Activated CD4-positive, alpha-beta T cell treated with anti-CD3 and anti-CD28 coated beads, Interleukin-2, amount 50 U/mL, for 16 hours (primary cell): ENCODE results near the gene RAPGEF4.

Experiments used
- DNase-seq: peaks from one replicate; pipeline ENCODE4 v3.0.0-alpha.2; 2020

Gene RAPGEF4

DNA sequence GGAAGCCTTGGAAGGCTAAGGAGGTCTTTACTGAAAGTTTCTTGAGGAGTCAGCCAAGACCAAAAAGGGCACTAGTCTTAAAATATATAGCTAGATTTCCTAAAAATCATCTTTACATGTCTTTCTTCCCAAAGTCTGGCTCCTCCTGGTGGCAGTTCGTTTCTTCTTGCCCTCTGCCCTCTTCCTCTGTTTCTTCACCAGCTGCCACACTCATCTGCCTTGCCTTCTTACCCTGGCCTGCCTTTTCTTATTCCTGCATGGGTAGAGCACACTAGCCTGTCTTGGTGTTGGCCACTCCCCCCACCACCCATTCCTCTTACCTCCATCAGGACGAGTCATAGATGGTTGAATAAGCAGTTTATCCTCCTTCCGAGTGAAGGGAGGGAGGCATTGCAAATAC is 129.8 kb downstream of the RAPGEF4 start:
- DNase-seq = no peak

DNA sequence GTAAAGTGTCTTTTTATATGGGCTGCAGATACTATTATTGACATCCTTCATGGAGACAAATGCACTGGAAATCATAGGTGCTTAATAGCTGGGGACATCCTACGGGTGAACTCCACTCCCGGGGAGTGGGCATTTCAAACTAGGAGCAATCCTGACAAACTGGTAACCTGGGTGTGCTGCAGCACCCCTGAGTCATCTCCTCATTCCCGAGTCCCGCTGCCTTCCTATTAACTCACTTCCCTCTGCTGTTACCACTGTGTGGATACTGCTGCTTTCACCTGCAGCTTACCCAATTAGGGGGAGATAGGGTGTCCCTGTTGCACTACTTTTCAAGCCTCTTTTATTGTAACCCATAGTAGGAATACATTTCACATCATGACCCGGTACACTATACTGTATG is 134.2 kb downstream of the RAPGEF4 start:
- no peak for DNase-seq

DNA sequence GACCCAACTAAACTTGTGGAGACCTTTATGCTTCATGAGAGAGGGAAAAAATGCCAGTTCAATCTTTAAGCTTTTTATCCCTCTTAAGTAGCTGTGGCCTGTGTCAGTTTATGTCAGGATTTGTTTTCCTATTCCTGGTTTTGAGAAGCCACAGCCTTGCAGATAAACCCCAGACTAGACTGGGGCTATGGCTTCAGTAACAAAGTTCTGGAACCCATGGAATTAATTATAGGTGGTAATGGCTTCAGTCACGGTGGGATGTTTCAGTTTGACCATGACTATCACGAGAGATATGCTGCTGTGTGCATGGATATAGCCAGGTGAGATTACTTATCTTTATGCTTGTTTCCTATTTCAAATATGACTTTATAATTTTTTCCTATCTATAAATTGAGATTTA is 134.8 kb downstream of the RAPGEF4 start:
- DNase-seq = no peak

DNA sequence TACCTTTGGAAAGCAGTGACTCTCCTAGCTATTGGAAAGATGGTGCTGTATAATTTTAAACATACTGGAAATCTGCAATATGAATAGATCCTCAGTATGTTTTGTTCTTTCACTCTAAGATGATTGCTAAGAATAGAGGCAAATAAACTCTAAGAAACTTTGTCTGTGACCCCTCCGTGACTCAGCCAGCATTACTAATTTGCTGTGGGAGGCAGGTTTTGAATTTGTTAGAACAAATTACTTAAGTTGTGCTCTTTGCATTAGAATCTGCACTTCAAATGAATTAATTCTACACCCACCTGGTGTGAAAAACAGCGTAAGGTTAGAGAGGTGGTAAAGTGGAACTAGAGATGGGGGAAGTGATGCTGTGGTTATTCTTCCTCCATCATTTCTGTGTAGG is 142.2 kb downstream of the RAPGEF4 start:
- DNase-seq = no peak

DNA sequence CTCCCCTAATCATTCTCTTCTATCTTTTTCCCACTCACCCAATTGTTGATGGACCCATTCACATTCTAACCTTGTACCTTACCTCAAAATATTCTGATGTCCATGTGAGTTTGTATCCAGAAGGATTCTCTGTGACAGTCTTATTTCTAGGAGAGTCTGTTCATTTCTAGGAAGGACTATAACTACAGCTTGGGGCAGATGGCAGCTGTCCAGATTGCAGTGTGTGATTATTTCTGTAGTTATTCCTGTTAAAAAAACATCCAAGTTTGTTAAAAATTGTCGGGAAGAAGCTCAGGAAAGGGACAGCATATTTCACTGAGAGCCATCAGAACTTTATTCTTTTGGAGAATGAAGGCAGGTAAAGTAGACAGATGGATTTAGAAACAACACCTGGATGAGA is 142.6 kb downstream of the RAPGEF4 start:
- no peak for DNase-seq

DNA sequence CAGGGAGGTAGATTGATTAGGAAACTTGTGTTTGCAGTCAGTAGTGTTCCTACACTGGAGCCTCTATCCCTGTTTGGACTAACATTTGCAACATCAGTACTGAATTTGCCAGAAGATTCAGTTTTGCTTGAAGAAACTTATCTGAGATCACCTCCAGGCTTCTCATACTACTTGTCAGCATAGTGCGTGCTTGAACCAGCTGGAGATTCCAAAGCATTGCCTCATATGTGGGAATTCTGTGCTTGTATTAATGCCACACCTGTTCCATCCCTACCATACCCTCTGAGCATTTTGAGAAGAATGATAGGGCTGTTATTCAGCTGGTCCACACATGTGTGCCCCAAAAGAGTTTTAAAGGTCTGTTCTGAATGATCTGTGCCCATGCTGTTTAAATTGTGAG is 148.7 kb downstream of the RAPGEF4 start:
- DNase-seq = no peak

DNA sequence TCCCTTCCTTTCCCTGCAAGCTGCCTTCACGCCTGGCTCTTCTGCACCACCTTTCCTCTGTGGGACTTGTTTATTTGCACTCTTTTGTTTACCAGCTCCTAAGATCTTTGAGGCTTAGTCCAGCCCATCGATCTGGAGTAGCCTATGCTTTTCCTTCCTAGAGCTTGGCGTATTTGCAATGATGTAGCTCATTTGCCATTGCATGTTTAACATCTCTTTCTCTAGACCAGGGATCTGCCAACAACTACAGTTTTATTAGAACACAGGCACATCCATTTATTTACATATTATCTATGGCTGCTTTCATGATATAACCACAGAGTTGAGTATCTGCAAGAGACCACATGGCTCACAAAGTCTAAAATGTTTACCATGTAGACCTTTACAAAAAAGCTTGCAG is 150.4 kb downstream of the RAPGEF4 start:
- DNase-seq = no peak

DNA sequence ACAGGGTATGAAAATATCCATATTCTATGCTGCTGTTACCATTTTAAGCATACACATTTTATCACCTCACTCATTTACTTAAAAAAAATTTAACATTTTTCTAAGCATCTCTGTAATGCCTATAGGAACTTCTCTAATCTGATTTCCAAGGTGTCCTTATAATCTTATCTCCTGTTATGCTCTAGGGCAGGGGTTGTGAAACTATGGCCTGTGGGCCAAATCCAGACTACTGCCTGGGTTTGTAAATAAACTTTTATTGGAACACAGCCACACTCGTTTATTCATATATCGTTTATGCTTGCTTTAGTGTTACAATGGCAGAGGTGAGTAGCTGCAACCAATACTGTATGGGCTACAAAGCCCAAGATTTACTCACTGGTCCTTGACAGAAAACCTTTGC is 151.6 kb downstream of the RAPGEF4 start:
- no peak for DNase-seq

DNA sequence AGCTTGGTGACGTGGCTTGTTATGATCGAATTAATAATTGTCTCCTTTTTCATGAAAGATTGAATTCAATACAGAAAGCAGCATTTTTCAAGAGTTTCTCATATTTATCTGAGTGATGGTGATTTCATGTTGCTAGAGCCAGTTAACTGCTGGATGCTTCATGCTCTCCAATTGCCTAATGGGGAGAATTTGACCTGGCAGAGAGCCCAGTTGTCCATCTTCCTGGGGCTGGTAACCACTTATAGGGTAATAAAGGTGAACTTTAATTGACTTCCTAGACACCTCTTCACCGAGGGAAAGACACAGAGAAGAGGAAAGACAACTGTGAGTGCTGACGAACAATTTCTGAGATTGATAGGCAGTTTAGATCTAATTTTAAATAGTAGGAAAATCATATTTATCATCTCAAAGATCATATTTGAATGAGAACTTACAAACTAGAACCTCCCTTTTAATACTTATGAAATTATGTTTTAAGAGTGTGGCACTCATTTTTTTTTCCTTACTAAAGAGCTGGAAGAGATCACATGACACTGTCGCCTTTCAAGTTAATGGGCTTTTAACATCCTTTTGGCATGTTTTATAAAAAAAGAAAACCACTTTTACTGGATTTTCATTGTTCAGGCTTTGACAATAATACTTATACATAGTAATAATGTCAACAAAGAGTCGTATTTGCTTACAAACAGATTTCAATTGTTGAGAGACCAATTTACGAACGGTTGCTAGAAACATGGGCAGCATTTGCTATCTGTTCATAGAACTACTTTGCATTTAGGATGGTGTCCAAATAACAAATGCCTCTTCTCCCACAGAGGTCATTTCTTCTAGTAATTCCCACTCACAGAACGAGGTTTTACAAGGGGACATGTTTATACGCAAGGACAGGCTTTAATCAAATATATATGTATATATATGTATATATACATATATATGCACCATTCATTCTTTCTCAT is 153.3 kb downstream of the RAPGEF4 start:
- no peak for DNase-seq

DNA sequence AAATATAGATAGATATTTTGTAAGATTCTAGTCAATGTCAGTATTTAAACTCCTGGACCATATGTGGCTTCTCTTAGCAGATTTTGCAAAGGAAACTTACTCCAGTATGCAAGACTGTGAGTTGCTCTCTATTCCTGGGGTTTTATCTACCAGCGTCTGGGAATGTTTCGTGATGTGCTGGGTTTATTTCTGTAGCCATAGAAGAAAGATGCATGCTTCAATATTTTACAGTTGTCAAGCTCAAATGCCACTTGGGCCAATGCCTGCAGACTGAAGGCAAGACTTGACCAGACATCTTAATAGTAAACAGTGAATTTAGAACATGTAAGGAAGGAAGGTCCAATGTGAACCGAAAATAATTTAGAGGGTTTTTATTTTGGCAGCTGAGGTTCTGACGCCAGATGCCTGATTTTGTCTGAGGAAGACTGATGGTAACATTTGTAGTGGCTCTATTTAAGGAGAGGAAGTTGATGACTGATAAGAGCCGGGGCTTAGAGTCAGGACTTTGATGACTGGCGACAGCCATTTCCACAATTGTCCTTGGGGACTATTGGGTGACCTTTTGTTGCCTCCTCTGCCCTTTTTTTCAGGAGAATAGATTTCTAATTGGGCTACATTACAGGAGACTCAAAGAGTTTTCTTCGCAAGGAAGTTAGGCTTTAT is 154.3 kb downstream of the RAPGEF4 start:
- DNase-seq = no peak

DNA sequence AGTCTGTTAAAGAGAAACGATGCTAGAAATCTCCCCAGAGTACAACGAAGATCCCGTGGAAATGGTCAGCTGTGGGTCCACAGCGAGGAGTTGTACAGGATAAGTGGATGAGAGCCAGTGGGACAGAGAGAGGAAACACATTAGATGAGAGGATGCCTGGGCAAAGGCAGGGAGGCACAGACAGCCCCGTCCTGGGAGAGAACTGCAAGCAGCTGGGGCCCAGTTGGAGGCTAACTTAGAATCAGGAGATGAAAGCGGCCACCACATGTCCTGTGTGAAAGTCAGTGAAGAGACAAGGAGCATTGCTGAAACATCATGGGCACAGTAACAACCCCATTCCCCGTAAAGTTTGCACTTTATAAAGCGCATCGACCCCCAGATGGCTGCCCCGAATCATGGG is 157.5 kb downstream of the RAPGEF4 start:
- DNase-seq = no peak

DNA sequence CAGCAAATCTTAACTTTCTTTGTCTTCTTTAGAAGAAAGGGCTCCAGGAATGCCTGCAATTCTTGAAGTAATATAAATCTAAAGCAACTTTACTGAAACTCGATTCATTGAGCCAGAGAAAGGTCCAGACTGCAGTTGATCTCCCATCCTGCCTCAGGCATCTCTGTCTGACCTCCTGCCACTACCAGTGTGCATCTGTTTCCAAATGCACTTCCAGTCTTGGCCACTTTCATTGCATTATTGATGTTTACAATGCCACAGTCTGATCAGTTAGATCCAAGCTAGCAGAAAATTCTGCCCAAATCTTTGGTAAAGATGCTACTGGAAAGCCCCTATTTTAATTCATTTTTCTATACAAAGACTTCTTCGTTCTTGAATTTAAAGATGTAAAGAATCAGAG is 158.0 kb downstream of the RAPGEF4 start:
- no peak for DNase-seq

DNA sequence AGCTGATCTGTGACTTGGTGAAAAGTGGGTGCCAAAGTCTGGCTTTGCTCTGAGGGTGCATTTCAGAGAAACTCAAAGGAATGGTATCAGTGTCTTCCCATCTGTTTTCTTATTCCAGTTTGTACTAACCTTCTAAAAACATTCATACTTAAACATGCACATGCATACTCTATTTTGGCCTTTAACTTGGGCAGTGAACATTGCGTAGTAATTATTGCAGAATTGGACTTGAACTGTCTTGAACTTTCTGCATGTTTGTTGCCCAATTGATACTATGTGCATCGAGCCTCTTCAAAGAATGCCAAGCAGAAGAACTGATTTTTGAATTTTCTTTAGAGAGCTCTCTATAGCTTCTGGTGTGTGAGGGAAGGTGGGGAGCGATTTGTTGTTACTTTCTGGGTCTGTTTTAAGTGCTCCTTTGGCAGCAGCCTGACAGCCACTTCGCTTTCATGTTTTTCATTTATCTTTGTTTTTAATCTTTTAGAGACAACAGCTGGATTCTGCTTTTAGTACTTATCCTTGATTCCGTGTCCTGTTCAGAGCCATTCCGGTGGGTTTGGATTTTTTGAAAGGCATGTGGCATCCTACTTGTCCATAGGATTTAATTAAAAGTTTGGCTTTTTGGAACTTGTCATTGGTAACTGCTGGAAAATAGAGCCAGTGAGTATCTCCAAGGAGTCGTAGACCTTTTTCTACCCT is 159.2 kb downstream of the RAPGEF4 start:
- no peak for DNase-seq

DNA sequence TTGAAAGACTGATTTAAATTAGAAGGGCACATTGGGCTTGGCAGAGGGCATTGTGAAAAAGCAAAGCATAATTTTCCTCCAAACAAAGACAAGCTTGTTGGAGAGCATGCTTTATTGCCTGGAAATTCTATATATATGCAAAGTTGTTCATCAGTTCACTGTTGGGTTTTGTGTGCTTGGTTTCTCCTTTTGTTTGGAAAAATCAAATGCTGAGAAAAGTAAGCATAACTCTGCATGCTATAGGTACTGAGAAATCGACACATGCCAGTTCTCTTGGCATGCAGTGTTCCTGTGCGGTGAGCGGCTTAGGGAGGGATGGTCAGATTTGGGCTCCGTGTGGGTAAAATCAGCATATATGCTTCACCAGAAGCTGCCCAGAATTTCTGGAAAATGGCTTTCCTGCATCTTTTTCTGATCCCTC is 161.0 kb downstream of the RAPGEF4 start:
- no peak for DNase-seq

DNA sequence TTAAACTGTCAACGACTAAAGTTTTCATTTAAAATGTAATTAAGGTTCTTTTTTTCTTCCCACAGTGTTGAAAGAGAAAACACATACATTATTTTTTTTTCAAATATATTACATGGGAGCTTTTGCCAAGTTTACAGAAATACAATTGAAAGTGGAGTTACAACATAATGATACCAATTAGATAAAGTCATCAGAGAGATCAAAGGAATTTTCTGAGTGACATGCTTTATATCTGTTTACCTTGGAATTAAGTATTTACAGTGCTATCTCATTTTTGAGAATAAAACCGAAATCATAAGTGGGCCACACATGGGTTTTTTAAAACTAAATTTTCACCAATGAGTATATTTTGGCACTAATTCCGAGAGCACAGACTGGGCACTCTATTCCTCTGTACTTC is 165.2 kb downstream of the RAPGEF4 start:
- no peak for DNase-seq

DNA sequence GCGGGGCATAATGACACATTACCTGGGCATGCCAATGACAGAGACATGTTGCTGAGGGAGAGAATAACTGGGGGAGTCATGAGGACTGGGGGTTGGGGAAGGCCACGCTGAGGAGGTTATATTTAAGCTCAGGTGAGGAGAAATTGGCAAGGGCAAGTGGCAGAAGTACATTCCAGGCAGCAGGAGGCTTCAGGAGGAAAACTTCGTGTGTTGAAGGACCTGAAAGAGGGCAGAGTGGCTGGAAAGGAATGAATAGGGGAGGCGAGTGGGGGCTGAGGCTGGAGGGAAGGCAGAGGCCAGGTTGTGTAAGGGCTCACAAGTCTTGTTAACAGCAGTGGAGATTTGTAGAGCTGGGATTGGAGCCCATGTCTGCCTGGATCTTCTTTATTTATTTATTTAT is 166.3 kb downstream of the RAPGEF4 start:
- no peak for DNase-seq

DNA sequence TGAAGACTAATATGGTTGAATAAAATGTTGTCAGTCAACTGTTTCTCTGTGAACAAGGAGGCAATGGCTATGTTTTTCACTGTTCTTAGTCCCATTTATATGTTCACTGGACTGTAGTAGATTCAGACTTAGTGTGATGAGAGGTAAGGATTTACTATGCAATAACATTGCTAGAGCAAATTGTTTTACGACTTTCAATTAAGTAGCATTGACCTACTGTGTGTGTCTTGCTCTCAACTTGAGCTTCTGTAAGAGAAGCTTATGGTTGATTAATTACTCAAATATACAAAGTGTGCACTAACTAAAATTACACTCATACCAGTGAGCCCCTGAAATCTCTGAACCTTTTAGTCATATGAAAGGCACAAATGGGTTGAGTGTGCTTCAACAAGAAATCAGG is 168.6 kb downstream of the RAPGEF4 start:
- no peak for DNase-seq

DNA sequence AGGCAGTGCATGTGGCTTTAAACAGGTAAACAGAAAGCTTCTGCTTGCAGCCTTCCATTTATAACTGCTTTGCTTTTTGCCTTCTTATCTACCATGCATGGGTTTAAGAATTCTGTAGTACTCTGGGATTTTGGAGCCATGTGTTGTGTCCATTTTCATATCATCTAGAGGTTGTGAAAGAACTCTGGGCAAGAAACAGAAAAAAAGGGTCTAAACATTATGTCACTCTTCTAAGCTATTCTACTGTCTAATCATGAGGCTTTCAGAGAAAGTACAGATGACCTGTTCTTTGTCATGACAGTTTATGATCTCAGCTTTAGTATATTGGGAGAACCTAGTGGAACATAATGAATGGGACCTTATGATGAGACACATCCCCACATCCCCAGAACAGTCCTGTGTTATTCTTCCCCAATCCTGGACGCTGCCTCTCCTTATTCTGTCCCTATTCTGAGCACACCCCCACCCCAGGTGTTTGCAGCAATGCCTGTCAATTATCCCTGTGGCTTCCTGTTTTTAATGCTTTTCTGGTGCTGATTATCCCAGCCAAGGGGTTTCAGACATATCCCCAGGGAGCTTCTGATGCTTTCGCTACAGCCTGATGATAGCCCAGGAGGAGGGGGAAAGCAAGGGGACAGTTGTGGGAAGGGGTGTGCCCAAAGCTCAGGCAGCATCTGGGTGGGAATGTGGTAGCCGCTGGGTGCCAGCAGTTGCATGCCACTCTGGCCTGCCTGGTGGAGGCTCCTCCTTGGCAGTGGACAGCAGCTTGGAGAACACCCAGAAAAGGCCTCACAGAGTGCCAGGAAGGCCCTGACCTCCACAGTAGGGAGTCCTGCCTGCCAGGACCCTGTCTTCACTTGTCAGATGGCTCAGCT is 170.5 kb downstream of the RAPGEF4 start:
- DNase-seq = no peak

DNA sequence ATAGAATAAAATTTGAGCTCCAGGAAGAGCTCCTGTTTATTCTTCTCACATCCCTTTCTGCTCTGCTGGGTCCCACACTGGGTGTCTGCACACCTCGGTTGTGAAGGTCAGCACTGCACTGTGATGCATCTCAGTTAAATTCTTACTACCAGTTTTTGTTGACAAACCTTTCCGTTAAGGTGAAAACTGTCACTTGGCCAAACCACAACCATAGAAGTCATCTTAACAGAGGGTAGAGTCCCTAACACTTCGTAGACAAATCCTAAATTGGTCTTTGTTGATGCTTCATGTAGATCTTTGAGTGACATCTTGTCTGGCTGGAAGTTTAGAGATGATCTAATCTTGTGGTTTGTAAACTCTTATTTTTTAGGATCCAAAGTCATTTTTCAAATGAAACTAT is 172.6 kb downstream of the RAPGEF4 start:
- no peak for DNase-seq

DNA sequence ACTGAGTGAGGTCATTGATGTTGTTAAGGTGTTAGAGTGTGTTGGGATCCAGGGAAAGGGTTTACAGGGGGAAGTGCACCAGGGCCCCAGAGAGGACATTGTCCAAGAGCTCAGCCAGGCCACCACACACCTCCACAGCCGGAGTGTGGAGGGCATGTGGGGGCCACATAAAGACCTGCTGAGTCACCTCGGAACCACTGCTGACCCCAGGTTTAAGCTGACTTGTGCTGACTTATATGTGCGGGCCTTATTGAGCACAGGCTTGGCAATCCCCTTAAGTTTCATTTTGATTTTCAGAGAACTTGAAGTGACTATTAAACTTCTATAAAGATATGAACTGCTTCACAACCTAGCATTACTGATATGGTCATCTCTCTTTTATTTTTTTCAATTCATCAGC is 173.8 kb downstream of the RAPGEF4 start:
- DNase-seq = no peak

DNA sequence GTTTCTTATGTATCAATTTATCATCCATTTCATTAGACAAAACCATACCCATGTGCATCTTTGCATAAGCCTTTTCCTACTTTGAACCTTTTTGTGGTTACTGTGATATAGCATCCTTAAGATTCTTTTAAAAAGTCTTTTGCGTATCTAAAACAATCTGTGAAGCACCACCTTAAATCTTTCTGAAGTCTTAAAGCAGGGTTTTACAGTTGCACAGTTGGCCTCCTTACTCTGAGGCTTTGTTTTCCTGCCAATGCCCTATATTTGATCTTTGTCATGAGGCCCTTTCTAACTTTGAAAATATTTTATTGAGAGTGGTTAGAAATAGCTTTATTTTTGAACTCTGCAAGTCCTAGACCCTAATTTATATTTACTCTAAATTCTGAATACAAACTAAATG is 176.6 kb downstream of the RAPGEF4 start:
- DNase-seq = no peak

DNA sequence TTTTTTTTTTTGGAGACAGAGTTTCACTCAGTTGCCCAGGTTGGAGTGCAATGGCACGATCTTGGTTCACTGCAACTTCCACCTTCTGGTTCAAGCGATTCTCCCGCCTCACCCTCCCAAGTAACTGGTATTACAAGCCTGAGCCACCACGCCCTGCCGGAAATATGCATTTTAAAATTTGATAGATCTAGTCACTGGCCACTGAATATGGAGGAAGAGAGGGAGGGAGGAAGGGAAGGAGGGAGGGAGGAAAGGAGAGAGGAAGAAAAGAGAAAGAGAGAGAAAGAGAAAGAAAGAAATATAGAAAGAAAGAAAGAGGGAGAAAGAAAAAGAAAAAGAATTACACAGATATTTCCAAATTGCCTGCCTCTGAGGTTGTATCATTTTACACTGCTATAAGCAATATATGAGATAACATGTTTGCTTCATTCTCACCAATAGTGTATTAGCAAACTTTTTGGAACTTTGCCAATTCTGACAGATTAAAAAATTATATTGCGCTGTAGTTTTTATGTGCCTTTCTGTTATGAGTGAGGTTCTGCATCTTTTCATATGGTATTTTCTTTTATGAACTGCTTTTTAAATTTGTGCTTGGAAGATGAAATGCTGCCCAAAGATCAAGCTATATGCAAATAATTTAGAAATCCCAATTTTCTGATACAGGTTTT is 178.8 kb downstream of the RAPGEF4 start:
- no peak for DNase-seq
